Endothelial cell of umbilical vein (primary cell): ENCODE measurements around the gene GSTA1.

Experiments used
- EZH2 ChIP-seq: IDR thresholded peaks from 2 replicates; pipeline ENCODE4 v1.6.1; 2012; ENCODE audit warnings: borderline replicate concordance, low read depth, mild to moderate bottlenecking, moderate library complexity, low read length, inconsistent platforms; ENCODE audit not compliant: severe bottlenecking
- FOS ChIP-seq: IDR thresholded peaks from 2 replicates; pipeline ENCODE4 v1.6.1; 2011; ENCODE audit warnings: mild to moderate bottlenecking, low read length, moderate library complexity, borderline replicate concordance; ENCODE audit not compliant: insufficient read depth
- GATA2 ChIP-seq: IDR thresholded peaks from 2 replicates; pipeline ENCODE4 v1.7.0; 2011; ENCODE audit warnings: low read depth, mild to moderate bottlenecking, moderate library complexity, mixed read lengths, low read length; ENCODE audit not compliant: insufficient read length, insufficient read depth
- JUN ChIP-seq: IDR thresholded peaks from 2 replicates; pipeline ENCODE4 v1.6.1; 2011; ENCODE audit warnings: borderline replicate concordance, low read depth; ENCODE audit not compliant: insufficient read length, insufficient read depth
- MYC ChIP-seq: IDR thresholded peaks from one replicate; pipeline ENCODE4 v1.6.1; 2011; ENCODE audit warnings: mild to moderate bottlenecking, low read depth, low read length
- POLR2A ChIP-seq: IDR thresholded peaks from 2 replicates; pipeline ENCODE4 v1.6.1; 2012; ENCODE audit warnings: low read depth, mild to moderate bottlenecking, control low read depth, low read length
- POLR2AphosphoS5 ChIP-seq: IDR thresholded peaks from 2 replicates; pipeline ENCODE4 v1.6.1; 2012; ENCODE audit warnings: low read depth, mild to moderate bottlenecking, control low read depth, low read length, moderate library complexity; ENCODE audit not compliant: insufficient read depth
- TF ChIP-seq, protein P1 (sequence below): IDR thresholded peaks from 2 replicates; pipeline ENCODE4 v1.6.1; 2011; ENCODE audit not compliant: insufficient read depth, insufficient read length
- TF ChIP-seq, protein P2 (sequence below), 2 donors: IDR thresholded peaks; 1 replicate in 1 of 2; 2 replicates in 1 of 2; pipeline ENCODE4 v1.5.1; 2011; ENCODE audit warnings: low read length in 2 of 2, mild to moderate bottlenecking in 2 of 2, moderate library complexity in 2 of 2, control low read depth in 1 of 2, inconsistent platforms in 1 of 2, low read depth in 1 of 2; ENCODE audit not compliant: insufficient read depth in 1 of 2; ENCODE audit errors: extremely low read depth in 1 of 2

DNA sequence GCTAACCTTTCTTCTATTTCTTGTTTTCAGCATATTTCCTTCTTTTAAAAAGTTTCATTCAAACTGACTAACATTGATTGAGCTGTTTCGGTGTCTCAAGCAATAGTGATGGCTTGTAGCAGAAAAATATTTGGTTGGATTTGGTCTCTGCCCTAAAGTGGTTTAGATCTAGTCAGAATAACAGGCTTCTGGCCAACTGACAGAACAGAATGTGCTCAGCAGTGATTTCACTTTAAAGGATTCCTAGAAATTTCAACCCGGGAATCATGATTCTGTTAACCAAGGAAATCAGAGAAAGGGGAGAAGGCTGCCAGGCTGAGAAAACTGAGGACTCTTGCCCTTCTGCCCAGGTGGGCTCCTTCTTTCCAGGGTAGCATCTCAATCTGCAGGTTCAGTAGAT, 16.6 kb upstream of the GSTA1 start:
- TF ChIP-seq POLR2A, result no peak
- TF ChIP-seq, protein P1, sequence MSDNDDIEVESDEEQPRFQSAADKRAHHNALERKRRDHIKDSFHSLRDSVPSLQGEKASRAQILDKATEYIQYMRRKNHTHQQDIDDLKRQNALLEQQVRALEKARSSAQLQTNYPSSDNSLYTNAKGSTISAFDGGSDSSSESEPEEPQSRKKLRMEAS, result no peak
- TF ChIP-seq, protein P2, sequence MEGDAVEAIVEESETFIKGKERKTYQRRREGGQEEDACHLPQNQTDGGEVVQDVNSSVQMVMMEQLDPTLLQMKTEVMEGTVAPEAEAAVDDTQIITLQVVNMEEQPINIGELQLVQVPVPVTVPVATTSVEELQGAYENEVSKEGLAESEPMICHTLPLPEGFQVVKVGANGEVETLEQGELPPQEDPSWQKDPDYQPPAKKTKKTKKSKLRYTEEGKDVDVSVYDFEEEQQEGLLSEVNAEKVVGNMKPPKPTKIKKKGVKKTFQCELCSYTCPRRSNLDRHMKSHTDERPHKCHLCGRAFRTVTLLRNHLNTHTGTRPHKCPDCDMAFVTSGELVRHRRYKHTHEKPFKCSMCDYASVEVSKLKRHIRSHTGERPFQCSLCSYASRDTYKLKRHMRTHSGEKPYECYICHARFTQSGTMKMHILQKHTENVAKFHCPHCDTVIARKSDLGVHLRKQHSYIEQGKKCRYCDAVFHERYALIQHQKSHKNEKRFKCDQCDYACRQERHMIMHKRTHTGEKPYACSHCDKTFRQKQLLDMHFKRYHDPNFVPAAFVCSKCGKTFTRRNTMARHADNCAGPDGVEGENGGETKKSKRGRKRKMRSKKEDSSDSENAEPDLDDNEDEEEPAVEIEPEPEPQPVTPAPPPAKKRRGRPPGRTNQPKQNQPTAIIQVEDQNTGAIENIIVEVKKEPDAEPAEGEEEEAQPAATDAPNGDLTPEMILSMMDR (IDR thresholded peaks at IDR 0.05; ENCODE audit: extremely low read depth in 1 of 2, insufficient read depth in 1 of 2, low read depth in 1 of 2, low read length in 2 of 2), result no peak
- no peak for TF ChIP-seq POLR2AphosphoS5
- TF ChIP-seq MYC, result no peak
- no peak for TF ChIP-seq EZH2
- no peak for TF ChIP-seq JUN
- no peak for TF ChIP-seq FOS
- no peak for TF ChIP-seq GATA2
